ENCODE measurements around the gene SAMD9. TPM values are rescaled to one million over a fixed set of nuclear protein-coding genes. Genes with fewer than 3 reads are reported as not detected.

SAMD9 gene
- total RNA-seq (2014; rRNA removed; shearing (Covaris generic)), result 0.17 TPM in 1 of 2 replicates, not detected in the other
- polyA plus RNA-seq (2016; fragmentation: Nextera tagmentation; extraction: Ambion mirVana), result 0.07 TPM in 1 of 2 replicates, not detected in the other
- long read RNA-seq, result 0 reads

DNA sequence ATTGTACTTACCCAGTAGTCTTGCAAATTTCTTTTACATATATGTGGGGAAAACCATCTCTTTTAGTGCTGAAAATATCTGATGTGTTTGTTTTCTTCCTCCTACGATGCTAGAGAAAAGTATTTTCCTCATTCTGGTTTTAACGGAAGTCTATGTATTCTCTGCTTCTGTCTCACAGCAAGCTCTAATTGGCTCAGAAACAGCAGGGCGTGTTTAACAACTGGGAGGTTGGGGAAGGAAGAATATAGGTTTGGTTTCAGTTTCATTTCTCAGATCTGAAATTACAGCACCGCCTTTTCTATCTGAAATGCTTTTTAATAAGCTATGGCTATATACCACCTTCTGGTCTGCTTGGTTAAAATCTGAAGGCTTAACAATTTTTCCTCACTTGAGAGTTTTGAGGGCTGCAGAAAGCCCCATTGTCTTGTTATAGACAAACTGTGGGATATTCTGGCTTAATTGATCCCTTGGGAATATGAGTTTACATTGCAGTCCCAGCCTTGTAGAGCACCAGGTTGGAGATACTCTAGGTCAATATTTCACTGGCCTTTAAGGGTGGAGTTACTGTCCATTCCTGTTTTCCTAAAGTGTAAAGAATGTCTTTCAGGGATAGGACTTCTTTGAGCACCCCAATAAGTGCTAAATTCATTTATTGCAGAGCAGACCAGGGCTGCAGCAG lies at the start of gene SAMD9:
Gene SAMD9, minus strand, starts transcription at position 128 of the 679 bp plus-strand sequence. CDS start 11,882 bp downstream, outside the sequence.
- Histone ChIP-seq H3K4me3 (no peak within 1 kb of the TSS), H4K20me1 (replicated peaks; ENCODE audit: insufficient read depth) (no peaks in the 10 kb centered on the region), H3K9me2 (ENCODE audit: insufficient read depth) (no peaks in the 10 kb centered on the region; the same call in 1 of the 2 replicates), H2AFZ (peak within 1 kb of the TSS; percentile 38), H3K4me1 (ENCODE audit: insufficient read depth) (no peaks in the 10 kb centered on the region), H3K27ac (ENCODE audit: low read depth) (no peak within 1 kb of the TSS), H3K4me2 (no peak within 1 kb of the TSS), H3K27me3 (ENCODE audit: insufficient read depth) (no peaks in the 10 kb centered on the region), H3K36me3 (ENCODE audit: insufficient read depth) (no peaks in the 10 kb centered on the region), H3F3A (replicated peaks; ENCODE audit: low read depth) (no peaks in the 10 kb centered on the region), H3K79me2 (replicated peaks; ENCODE audit: insufficient read depth) (no peaks in the 10 kb centered on the region)
- ATAC-seq, result no peak
- peak; percentile 28 for DNase-seq (ENCODE audit: low spot score)
- H3K36me3 Mint-ChIP-seq (ENCODE audit: low read depth), result no peaks in the 10 kb centered on the region
- H3K4me3 Mint-ChIP-seq, result no peak within 1 kb of the TSS
- no peaks in the 10 kb centered on the region; the same call in 2 of the 3 replicates for H3K4me1 Mint-ChIP-seq
- no peak within 1 kb of the TSS; the same call in 1 of the 2 replicates for H3K27ac Mint-ChIP-seq
- TF ChIP-seq JUNB (IDR thresholded peaks at IDR 0.05; ENCODE audit: unreplicated experiment), result no peak
- TF ChIP-seq, protein P1, sequence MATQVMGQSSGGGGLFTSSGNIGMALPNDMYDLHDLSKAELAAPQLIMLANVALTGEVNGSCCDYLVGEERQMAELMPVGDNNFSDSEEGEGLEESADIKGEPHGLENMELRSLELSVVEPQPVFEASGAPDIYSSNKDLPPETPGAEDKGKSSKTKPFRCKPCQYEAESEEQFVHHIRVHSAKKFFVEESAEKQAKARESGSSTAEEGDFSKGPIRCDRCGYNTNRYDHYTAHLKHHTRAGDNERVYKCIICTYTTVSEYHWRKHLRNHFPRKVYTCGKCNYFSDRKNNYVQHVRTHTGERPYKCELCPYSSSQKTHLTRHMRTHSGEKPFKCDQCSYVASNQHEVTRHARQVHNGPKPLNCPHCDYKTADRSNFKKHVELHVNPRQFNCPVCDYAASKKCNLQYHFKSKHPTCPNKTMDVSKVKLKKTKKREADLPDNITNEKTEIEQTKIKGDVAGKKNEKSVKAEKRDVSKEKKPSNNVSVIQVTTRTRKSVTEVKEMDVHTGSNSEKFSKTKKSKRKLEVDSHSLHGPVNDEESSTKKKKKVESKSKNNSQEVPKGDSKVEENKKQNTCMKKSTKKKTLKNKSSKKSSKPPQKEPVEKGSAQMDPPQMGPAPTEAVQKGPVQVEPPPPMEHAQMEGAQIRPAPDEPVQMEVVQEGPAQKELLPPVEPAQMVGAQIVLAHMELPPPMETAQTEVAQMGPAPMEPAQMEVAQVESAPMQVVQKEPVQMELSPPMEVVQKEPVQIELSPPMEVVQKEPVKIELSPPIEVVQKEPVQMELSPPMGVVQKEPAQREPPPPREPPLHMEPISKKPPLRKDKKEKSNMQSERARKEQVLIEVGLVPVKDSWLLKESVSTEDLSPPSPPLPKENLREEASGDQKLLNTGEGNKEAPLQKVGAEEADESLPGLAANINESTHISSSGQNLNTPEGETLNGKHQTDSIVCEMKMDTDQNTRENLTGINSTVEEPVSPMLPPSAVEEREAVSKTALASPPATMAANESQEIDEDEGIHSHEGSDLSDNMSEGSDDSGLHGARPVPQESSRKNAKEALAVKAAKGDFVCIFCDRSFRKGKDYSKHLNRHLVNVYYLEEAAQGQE (IDR thresholded peaks at IDR 0.05; ENCODE audit: unreplicated experiment), result no peak
- TF ChIP-seq STAT1 (IDR thresholded peaks at IDR 0.05; ENCODE audit: unreplicated experiment), result no peak
- TF ChIP-seq CREB1 (CRISPR knock-in tag; IDR thresholded peaks at IDR 0.05; ENCODE audit: low read depth), result no peak
- TF ChIP-seq, protein P2, sequence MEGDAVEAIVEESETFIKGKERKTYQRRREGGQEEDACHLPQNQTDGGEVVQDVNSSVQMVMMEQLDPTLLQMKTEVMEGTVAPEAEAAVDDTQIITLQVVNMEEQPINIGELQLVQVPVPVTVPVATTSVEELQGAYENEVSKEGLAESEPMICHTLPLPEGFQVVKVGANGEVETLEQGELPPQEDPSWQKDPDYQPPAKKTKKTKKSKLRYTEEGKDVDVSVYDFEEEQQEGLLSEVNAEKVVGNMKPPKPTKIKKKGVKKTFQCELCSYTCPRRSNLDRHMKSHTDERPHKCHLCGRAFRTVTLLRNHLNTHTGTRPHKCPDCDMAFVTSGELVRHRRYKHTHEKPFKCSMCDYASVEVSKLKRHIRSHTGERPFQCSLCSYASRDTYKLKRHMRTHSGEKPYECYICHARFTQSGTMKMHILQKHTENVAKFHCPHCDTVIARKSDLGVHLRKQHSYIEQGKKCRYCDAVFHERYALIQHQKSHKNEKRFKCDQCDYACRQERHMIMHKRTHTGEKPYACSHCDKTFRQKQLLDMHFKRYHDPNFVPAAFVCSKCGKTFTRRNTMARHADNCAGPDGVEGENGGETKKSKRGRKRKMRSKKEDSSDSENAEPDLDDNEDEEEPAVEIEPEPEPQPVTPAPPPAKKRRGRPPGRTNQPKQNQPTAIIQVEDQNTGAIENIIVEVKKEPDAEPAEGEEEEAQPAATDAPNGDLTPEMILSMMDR (conservative IDR thresholded peaks at IDR 0.05; ENCODE audit: low read depth in 2 of 2), result no peak
- TF ChIP-seq, protein P3, sequence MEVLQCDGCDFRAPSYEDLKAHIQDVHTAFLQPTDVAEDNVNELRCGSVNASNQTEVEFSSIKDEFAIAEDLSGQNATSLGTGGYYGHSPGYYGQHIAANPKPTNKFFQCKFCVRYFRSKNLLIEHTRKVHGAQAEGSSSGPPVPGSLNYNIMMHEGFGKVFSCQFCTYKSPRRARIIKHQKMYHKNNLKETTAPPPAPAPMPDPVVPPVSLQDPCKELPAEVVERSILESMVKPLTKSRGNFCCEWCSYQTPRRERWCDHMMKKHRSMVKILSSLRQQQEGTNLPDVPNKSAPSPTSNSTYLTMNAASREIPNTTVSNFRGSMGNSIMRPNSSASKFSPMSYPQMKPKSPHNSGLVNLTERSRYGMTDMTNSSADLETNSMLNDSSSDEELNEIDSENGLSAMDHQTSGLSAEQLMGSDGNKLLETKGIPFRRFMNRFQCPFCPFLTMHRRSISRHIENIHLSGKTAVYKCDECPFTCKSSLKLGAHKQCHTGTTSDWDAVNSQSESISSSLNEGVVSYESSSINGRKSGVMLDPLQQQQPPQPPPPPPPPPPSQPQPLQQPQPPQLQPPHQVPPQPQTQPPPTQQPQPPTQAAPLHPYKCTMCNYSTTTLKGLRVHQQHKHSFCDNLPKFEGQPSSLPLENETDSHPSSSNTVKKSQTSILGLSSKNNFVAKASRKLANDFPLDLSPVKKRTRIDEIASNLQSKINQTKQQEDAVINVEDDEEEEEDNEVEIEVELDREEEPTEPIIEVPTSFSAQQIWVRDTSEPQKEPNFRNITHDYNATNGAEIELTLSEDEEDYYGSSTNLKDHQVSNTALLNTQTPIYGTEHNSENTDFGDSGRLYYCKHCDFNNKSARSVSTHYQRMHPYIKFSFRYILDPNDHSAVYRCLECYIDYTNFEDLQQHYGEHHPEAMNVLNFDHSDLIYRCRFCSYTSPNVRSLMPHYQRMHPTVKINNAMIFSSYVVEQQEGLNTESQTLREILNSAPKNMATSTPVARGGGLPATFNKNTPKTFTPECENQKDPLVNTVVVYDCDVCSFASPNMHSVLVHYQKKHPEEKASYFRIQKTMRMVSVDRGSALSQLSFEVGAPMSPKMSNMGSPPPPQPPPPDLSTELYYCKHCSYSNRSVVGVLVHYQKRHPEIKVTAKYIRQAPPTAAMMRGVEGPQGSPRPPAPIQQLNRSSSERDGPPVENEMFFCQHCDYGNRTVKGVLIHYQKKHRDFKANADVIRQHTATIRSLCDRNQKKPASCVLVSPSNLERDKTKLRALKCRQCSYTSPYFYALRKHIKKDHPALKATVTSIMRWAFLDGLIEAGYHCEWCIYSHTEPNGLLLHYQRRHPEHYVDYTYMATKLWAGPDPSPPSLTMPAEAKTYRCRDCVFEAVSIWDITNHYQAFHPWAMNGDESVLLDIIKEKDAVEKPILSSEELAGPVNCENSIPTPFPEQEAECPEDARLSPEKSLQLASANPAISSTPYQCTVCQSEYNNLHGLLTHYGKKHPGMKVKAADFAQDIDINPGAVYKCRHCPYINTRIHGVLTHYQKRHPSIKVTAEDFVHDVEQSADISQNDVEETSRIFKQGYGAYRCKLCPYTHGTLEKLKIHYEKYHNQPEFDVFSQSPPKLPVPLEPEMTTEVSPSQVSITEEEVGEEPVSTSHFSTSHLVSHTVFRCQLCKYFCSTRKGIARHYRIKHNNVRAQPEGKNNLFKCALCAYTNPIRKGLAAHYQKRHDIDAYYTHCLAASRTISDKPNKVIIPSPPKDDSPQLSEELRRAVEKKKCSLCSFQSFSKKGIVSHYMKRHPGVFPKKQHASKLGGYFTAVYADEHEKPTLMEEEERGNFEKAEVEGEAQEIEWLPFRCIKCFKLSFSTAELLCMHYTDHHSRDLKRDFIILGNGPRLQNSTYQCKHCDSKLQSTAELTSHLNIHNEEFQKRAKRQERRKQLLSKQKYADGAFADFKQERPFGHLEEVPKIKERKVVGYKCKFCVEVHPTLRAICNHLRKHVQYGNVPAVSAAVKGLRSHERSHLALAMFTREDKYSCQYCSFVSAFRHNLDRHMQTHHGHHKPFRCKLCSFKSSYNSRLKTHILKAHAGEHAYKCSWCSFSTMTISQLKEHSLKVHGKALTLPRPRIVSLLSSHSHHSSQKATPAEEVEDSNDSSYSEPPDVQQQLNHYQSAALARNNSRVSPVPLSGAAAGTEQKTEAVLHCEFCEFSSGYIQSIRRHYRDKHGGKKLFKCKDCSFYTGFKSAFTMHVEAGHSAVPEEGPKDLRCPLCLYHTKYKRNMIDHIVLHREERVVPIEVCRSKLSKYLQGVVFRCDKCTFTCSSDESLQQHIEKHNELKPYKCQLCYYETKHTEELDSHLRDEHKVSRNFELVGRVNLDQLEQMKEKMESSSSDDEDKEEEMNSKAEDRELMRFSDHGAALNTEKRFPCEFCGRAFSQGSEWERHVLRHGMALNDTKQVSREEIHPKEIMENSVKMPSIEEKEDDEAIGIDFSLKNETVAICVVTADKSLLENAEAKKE (CRISPR knock-in tag; IDR thresholded peaks at IDR 0.05), result no peak
- TF ChIP-seq POLR2AphosphoS5 (IDR thresholded peaks at IDR 0.05; ENCODE audit: low read depth), result no peak
- TF ChIP-seq, protein P4, sequence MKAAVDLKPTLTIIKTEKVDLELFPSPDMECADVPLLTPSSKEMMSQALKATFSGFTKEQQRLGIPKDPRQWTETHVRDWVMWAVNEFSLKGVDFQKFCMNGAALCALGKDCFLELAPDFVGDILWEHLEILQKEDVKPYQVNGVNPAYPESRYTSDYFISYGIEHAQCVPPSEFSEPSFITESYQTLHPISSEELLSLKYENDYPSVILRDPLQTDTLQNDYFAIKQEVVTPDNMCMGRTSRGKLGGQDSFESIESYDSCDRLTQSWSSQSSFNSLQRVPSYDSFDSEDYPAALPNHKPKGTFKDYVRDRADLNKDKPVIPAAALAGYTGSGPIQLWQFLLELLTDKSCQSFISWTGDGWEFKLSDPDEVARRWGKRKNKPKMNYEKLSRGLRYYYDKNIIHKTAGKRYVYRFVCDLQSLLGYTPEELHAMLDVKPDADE (IDR thresholded peaks at IDR 0.05), result no peak
- no peak for TF ChIP-seq NANOG (IDR thresholded peaks at IDR 0.05; ENCODE audit: borderline replicate concordance)
- TF ChIP-seq EZH2 (IDR thresholded peaks at IDR 0.05; ENCODE audit: low read depth, unreplicated experiment), result no peak
- TF ChIP-seq EZH2phosphoT487 (IDR thresholded peaks at IDR 0.05; ENCODE audit: unreplicated experiment), result no peak
- no peak for TF ChIP-seq ZNF114 (CRISPR knock-in tag; IDR thresholded peaks at IDR 0.05)
- no peak for TF ChIP-seq ZNF331 (CRISPR knock-in tag; IDR thresholded peaks at IDR 0.05; ENCODE audit: low read depth)
- H3K27me3 Mint-ChIP-seq (ENCODE audit: insufficient read depth, low read depth, poor library complexity), result no peaks in the 10 kb centered on the region
- peaks cover 8% of the 10 kb centered on the region; the same call in 1 of the 3 replicates for H3K9me3 Mint-ChIP-seq
